GM12874 (cell line): ENCODE data around the gene AGBL4.

Experiments
- CTCF ChIP-seq: IDR thresholded peaks from 2 replicates; pipeline ENCODE4 v1.5.1; 2011; ENCODE audit warnings: low read depth, mild to moderate bottlenecking, control low read depth, low read length, moderate library complexity; ENCODE audit not compliant: insufficient read depth

AGBL4 gene

GRCh38 chr1:48859456-48859855 lies 1164.3 kb downstream of the AGBL4 start:
- no peak for TF ChIP-seq CTCF

- no peak for TF ChIP-seq CTCF
These were observed 1165.4 kb downstream of the AGBL4 start for GRCh38 chr1:48858200-48858920.

- no peak for TF ChIP-seq CTCF
These were observed 1170.7 kb downstream of the AGBL4 start for GRCh38 chr1:48853006-48853405.

GRCh38 chr1:48851638-48852037 lies 1172.1 kb downstream of the AGBL4 start:
- no peak for TF ChIP-seq CTCF

- no peak for TF ChIP-seq CTCF
These were observed 1175.7 kb downstream of the AGBL4 start for GRCh38 chr1:48848035-48848434.

- no peak for TF ChIP-seq CTCF
These were observed 1177.3 kb downstream of the AGBL4 start for GRCh38 chr1:48846441-48846840.

GRCh38 chr1:48844187-48844586 lies 1179.6 kb downstream of the AGBL4 start:
- no peak for TF ChIP-seq CTCF
